NCI-H1694 treated with DMSO at 0.1 percent for 48 hours (cell line): ENCODE measurements around the gene TBC1D10A.

Source experiments
- DNase-seq: peaks from one replicate; lab custom pipeline; 2025; lab: John Stamatoyannopoulos, UW

The TBC1D10A gene

DNA sequence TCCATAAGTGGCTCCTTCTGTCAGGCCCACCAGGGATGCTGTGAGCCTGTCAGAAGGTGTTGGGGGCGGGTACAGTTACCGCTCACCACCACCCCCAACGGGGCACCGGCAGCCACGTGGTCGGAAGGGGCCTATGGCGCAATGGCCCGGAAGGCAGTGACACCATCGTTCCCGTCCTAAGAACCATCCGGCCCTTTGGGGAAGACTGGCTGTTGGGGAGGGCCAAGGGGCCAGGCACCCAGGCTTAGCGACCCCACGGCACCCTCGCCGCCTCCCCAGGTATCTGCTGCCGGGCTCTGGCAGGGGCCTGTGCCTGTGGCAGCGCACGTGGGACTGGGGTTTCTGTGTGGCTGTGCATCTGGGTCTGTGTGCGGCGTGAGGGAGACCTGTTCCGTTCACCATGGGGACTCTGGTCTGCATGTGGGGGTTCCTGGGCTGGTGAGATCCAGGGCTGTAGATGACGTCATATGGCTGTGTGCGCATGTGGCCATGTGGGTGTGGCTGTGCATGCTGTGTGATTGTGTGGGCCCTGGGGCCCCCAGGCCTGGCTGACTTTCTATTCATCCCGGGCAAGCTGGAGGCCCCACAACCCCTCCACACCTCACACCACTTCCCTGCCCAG, 60.8 kb downstream of the TBC1D10A start:
- DNase-seq = no peak

DNA sequence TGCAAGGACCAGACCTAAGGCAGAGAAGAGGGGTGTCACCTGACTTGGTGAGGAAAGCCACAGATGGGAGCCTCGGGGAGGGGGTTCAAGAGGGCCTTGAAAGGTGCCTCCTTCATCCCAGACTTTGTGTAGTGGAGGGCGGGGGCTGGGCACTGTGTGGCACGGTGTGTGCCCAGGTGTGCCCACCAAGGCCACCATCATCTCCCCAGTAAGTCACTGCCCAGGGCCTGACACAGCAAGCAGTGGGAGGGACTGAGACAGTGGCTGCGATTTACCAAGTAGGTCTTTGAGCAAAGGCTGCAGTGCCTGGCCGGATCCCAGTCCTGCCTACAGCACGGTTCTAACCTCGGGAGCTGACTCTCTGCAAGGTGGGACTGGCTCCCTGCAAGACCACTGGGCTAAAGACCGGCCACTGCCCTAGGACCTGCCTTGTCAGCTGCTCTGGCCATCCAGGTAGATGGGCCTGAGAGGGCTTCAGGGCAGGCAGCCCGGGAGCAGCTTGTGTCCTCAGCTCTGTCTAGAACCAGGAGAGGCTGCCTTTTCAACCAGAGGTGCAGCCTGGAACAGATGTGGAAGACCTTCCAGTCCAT, 61.5 kb downstream of the TBC1D10A start:
- DNase-seq = no peak

GRCh38 chr22:30263883-30264282, 62.9 kb downstream of the TBC1D10A start:
- no peak for DNase-seq

DNA sequence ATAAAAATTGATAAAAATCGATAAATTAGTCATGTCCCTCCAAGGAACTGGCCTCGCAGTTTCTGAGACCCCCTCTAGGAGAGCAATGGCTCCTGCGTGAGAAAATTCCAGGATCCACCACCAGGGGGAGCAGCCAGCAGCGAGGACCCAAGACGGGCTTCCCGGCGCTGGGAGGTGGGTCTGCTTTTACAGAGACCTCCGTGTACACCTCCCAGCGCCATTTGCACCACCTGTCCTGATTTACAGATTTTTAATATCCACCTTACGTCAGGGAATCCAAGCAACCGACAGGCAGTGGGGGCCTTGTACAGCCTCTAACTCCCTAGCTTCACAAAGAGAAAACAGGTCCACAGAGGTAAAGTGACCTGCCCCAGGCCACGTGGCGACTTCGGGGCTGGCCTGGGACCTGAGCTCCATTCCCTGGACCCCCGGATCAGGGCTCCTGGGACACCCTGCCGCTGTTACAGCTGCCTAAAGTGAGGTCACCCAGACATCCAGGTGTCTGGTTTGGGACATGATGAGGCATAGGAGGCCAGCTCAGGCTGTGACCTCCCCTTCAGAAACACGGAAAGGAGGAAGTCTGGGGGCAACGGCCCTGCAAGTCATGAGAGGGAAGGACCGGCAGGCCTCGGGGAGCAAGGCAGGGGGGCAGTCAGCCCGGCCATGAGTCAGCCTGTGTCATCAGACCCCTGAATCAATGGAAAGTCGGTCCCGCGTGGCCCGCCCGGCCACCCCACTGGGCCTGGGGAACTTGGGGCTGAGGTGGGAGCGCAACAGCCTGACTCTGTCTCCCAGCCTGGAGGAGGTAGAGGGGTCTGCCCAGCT, 63.6 kb downstream of the TBC1D10A start:
- DNase-seq = peak; percentile 45

DNA sequence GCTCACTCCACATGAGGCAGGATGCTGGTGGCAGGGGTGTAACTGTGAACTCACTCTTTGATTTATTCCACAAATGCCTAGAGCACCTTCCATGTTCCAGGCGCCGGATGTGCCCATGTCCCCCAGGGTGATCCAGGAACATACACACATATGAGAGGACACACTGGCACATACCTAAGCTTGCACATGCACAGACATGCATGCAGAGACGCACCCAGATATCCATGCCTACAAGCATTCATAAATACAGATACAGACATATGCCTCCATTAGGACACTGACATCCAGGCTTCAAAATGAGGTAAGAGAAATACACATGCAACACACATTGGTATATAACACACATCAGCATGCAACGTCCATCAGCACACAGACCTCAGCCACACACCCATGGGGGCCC, 64.6 kb downstream of the TBC1D10A start:
- no peak for DNase-seq

DNA sequence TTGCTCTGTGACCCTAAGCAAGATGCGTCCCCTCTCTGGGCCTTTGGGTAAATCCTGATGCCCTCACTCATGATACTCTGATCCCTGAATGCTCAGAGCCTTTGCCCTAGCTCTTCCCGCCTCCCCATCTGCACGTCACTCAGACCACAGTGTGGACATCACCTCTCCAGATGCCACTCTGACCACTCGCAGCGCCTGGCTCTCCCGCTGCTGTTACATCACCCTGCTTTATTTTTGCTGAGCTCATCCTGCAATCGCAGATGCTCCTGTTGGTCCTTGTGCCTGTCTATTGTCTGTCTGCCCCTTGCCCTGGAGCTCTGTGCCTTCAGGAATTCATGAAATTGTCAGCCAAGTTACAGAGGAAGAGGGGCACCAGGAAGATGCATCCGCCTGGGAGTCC, 65.6 kb downstream of the TBC1D10A start:
- DNase-seq = no peak

DNA sequence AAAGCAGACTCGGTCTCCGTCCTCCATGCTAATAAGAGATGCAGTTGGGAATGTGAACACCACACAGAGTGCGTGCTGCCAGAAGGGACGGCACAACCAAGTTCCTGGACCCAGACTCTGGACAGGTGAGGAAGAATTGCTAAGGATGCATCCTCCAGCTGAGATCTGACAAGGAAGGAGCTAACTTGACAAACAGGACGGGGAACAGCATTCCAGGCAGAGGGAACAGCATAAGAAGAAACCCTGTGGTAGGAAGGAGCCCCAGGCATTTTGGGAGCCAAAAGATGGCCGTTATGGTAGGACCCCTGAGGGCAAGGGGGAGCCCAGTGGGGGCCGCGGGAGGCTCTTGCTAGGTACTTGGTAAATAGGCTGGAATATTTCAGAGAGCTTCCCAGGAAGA, 66.1 kb downstream of the TBC1D10A start:
- DNase-seq = no peak

DNA sequence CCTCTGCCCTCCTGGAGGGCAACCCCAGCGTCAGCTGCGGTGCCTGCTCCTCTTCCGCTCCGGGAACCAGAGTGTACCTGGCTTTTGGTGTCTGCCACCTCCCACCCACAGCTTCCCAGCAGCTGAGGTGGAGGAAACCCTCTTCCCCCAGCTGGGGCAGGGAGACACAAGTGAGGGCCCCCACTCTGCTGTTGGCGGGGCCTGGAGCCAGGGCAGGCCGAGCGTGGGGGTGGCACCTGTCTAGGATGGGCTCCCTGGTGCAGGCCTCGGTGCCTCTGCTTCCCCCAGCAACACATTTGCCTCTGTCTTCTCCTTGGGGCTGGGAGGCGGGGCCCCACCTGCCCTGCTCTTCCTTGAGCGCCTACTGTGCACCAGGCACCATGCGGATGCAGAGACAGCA, 66.5 kb downstream of the TBC1D10A start:
- no peak for DNase-seq

DNA sequence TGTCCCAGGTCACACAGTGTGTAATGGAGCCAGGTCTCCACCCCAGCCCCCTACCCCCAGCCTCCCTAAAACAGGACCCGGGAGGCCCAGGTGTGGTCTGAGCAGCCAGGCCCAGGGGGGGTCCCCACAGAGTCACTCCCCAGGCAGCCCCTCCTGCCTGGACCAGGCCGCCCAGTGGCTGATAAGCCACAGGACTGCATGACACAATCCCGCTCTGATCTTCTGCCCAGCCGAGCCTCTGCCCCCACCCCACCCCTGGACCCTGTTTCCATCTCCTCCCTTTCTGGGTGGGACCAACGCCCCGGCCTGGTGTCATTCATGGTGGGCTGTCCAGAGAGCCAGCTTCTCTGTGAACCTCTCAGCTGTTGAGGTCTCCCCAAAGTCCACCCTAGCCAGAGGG, 72.4 kb downstream of the TBC1D10A start:
- no peak for DNase-seq

GRCh38 chr22:30253205-30253852, 73.4 kb downstream of the TBC1D10A start:
- peak; percentile 68 for DNase-seq

- DNase-seq = no peak
Measured at GRCh38 chr22:30252411-30253204, 74.1 kb downstream of the TBC1D10A start.

DNA sequence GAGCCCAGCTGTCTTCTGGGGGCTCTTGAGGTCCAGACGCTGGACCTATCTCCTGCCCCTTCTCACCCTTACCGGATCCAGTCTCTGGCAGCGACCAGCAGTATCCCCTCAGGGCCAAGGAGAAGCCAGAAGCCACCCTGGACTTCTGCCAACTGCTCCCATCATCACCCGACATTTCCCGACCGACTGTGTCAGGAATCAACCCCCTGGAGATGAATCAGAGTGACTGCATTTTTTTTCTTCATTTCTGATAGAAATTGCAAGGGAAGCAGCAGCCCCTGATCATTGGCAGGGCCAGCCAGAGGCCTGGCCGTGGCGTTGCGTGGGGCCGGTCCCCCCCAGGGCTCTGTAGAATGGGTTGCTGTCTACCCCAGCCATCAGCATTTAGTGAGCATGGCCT, 75.0 kb downstream of the TBC1D10A start:
- DNase-seq = no peak

- DNase-seq = no peak
Measured at GRCh38 chr22:30250661-30251267, 76.0 kb downstream of the TBC1D10A start.

DNA sequence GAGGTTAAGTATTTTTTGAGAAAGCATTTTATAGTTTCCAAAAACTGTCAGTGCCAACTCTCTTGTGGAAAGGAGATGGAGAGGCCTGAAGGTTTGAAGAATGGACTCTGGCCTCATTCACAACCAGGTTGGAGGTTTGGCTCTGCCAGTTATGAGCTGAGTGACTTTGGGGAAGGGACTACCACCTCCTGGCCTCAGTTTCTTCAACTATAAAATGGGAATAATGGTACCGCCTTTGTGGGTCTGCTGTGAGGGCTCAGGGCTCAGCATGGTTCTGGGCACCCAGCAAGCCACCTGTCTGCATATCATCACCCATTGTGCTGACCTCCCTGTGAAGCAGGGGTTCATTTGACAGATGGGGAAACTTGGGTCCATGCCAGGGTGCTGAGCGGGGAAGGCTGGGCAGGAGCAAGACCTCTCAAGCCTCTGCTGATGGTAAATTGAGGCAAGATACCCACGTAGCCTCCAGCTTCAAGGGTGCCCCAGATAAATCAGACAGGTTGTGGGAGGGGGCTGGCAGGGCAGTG, 76.6 kb downstream of the TBC1D10A start:
- no peak for DNase-seq

DNA sequence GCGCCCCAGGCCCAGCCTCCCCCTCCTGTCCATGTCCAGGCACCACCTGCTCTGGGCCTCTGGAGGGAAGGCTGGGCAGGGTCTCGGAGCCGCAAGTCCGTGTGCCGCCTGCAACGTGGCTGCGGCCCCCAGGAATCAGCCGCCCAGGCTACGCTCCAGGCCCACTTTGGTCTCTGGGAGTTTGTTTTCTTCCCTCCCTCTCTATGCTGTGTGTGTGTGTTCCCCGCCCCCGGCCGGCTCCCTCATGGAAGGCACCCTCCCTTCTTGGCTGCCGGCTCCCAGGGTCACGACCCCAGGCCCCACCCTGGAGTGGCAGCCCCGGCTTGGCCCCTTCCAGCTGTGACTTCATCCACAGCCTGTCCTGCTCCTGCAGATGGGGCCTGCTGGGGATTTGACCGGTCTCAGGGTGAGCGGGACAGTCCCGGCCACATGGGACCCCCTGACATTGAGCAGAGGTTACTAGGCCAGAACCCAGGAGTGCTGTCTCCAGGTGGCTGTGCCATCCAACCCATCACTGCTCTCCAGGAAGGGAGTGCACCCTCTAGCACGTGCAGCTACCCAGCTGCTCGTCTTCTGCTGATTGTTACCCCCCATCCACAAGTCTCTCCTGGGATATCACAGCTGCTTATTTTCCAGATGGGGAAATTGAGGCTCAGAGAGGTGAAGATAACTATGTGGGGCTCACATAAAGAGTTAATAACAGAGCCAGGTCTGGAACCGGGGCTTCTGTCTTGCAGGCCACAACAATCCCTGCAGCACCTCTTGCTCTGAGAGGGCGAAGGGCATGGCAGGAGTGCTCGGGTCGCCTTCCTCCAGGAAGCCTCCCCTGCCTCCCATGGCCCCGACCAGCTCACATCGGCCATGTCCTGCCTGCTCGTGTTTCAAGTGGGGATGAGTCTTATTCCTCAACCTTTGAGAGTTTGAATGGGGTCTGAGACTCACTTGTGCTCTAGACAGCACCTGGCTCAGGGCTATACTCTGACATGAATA, 77.4 kb downstream of the TBC1D10A start:
- DNase-seq = no peak

GRCh38 chr22:30248484-30248883, 78.3 kb downstream of the TBC1D10A start:
- DNase-seq = no peak

DNA sequence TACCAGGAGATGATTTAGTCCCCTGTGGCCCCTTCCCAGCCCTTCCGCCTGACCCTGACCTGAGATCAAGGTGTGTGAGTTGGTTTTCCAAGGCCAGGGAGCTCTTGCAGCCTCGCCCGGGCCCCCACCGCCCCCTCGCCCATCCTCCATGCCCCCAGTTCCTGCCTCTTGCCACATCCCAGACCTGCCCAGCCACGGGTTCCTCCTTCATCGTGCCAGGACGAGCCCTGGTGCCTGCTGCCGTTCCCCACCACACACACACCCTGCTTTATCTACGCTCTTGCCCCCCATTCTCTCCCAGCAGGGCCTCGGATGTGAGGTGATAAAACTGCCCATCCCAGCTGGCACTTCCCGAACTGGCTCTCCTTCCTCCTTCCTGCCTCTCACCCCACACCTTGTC, 78.8 kb downstream of the TBC1D10A start:
- no peak for DNase-seq

DNA sequence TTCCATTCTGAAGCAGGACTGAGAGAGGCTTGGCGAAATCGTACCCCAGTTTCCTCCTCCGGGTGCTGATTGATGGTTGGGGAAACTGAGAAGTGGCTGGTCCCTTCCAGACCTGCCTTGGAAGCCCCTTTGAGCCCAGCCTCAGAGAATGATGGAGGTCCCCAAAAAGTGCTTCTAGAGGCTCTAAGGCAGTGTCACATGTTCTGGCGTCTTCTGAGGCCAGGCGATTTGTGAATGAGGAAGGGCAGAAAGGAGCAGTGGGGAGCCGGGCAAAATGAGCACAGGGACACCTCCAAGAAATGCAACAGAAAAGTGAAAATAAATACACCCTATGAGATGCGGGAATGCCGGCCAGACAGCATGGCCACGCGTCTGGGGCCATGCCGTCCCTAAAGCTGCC, 79.2 kb downstream of the TBC1D10A start:
- DNase-seq = no peak

- DNase-seq = no peak
Measured at GRCh38 chr22:30246814-30247376, 79.8 kb downstream of the TBC1D10A start.
